ENCODE results near the gene HLF. TPM values are rescaled to one million over a fixed set of nuclear protein-coding genes. Genes with fewer than 3 reads are reported as not detected.

Gene HLF
- total RNA-seq, 1 donor from 2014 or later, result 1.3 TPM

- Mint-ChIP-seq H3K4me1 (no peaks in the 10 kb centered on the region), H3K4me3 (no peak overlapping the region), H3K9me3 (peaks cover 31% of the 10 kb centered on the region), H3K27ac (no peak overlapping the region), H3K36me3 (peaks cover 3% of the 10 kb centered on the region), H3K27me3 (ENCODE audit: low read depth) (no peaks in the 10 kb centered on the region)
- DNase-seq (ENCODE audit: low spot score in 2 of 2, unreplicated experiment in 2 of 2), result no peak
- TF ChIP-seq CTCF (IDR thresholded peaks at IDR 0.05; ENCODE audit: unreplicated experiment), result no peak
These were observed 101.3 kb downstream of the HLF start for GRCh38 chr17:55366020-55366481.

GRCh38 chr17:55368706-55369105, 103.9 kb downstream of the HLF start:
- Mint-ChIP-seq H3K9me3 (peaks cover 30% of the 10 kb centered on the region), H3K36me3 (peaks cover 2% of the 10 kb centered on the region), H3K4me1 (no peaks in the 10 kb centered on the region), H3K27me3 (ENCODE audit: low read depth) (no peaks in the 10 kb centered on the region), H3K27ac (no peak overlapping the region), H3K4me3 (no peak overlapping the region)
- no peak for DNase-seq (ENCODE audit: low spot score in 2 of 2, unreplicated experiment in 2 of 2)
- no peak for TF ChIP-seq CTCF (IDR thresholded peaks at IDR 0.05; ENCODE audit: unreplicated experiment)

Other genes starting within 250 kb of the HLF start
- 36.6 to 42.4 TPM (median 37.6 TPM) in 3 replicates for gene MMD, start 156.9 kb downstream of the HLF start, total RNA-seq
- gene SMIM36, start 246.5 kb downstream of the HLF start, total RNA-seq, result not detected in 3 replicates